Lung microvascular endothelial cell (primary cell): ENCODE results near the gene INA. TPM values are rescaled to one million over a fixed set of nuclear protein-coding genes. Genes with fewer than 3 reads are reported as not detected.
A peak's percentile ranks its signal among the peaks of the same experiment; 100 is the strongest.
"Not testable (repeated sequence)": the region's sequence is repeated elsewhere in the genome, so short reads cannot be mapped to it uniquely, and the experiment has no call there.

ENCODE experiments used
- DNase-seq, 2 donors: peaks; one replicate each; pipeline versions ENCODE4 v3.0.0 to v3.0.0-alpha.2; 2010; ENCODE audit warnings: low read depth in 2 of 2
- total RNA-seq: library from RNA; depleted of rRNA; stranded (reverse); fragments of >200 nt; gene quantifications from 2 replicates; pipeline ENCODE4 v1.2.1, GENCODE V29; 2014

Gene INA
- total RNA-seq, result under 0.01 TPM in 2 replicates

GRCh38 chr10:103276896-103277712, at the start of gene INA:
INA (plus strand) TSS chr10:103277138; CDS start chr10:103277212, 74 bp downstream.
- peak; percentile 44 to 55 for DNase-seq

GRCh38 chr10:103227416-103227815, 49.5 kb upstream of the INA start:
- no peak for DNase-seq

GRCh38 chr10:103231047-103231551, 45.8 kb upstream of the INA start:
- peak; percentile 53 to 92 for DNase-seq

GRCh38 chr10:103232131-103232673, 44.7 kb upstream of the INA start:
- peak in 1 of 2 donors; percentile 27 for DNase-seq

GRCh38 chr10:103232772-103233488, 44.0 kb upstream of the INA start:
- peak in 1 of 2 donors; percentile 22 for DNase-seq

- no peak for DNase-seq
Observed at GRCh38 chr10:103235775-103236174, 41.2 kb upstream of the INA start.

- peak; percentile 28 to 56 for DNase-seq
Observed at GRCh38 chr10:103238506-103239252, 38.3 kb upstream of the INA start.

- DNase-seq, result peak in 1 of 2 donors; percentile 67
Observed at GRCh38 chr10:103241262-103242011, 35.5 kb upstream of the INA start.

- peak; percentile 83 to 89 for DNase-seq
Observed at GRCh38 chr10:103244666-103245271, 32.2 kb upstream of the INA start.

- not testable (repeated sequence) for DNase-seq
Observed at GRCh38 chr10:103245587-103245986, 31.4 kb upstream of the INA start, which contains the start of gene RPEL1. RPEL1 (plus strand) TSS chr10:103245887; CDS start chr10:103245997, 110 bp downstream.

GRCh38 chr10:103246324-103246723, 30.6 kb upstream of the INA start:
- peak in 1 of 2 donors; percentile 13 for DNase-seq

- DNase-seq, result no peak
Observed at GRCh38 chr10:103254113-103254512, 22.8 kb upstream of the INA start.

- DNase-seq, result no peak
Observed at GRCh38 chr10:103254538-103255325, 22.2 kb upstream of the INA start.

GRCh38 chr10:103256613-103257012, 20.3 kb upstream of the INA start:
- DNase-seq, result no peak

- no peak for DNase-seq
Observed at GRCh38 chr10:103257812-103258211, 19.1 kb upstream of the INA start.

GRCh38 chr10:103258928-103259327, 18.0 kb upstream of the INA start:
- not testable (repeated sequence) for DNase-seq

- no peak for DNase-seq
Observed at GRCh38 chr10:103259989-103260388, 16.9 kb upstream of the INA start.

GRCh38 chr10:103262229-103262628, 14.7 kb upstream of the INA start:
- no peak for DNase-seq

- peak; percentile 81 to 82 for DNase-seq
Observed at GRCh38 chr10:103265717-103266329, 11.1 kb upstream of the INA start.
